NCI-H187 (cell line): ENCODE results near the gene UQCR11.
"Not testable (repeated sequence)": the region's sequence is repeated elsewhere in the genome, so short reads cannot be mapped to it uniquely, and the experiment has no call there.

ENCODE experiments used
- DNase-seq, 2 experiments: peaks; one replicate each; lab custom pipeline; 2025; lab: John Stamatoyannopoulos, UW

The UQCR11 gene

GRCh38 chr19:1605236-1606137 is at the start of gene UQCR11:
Gene UQCR11 (minus strand): TSS chr19:1605462. CDS start chr19:1605409, 53 bp downstream.
- DNase-seq, result peak; percentile 91 to 96

- no peak for DNase-seq
Measured at GRCh38 chr19:1654178-1654792, 49.0 kb upstream of the UQCR11 start.

- no peak for DNase-seq
Measured at GRCh38 chr19:1653300-1653628, 48.0 kb upstream of the UQCR11 start.

GRCh38 chr19:1652471-1653299 is 47.4 kb upstream of the UQCR11 start, which contains the start of gene TCF3:
Gene TCF3 (minus strand): TSS chr19:1652615. CDS start chr19:1650248, 2,367 bp downstream.
- DNase-seq, result peak; percentile 97 to 99

- no peak for DNase-seq
Measured at GRCh38 chr19:1651568-1652291, 46.5 kb upstream of the UQCR11 start.

GRCh38 chr19:1650650-1651567 is 45.6 kb upstream of the UQCR11 start:
- no peak for DNase-seq

GRCh38 chr19:1649706-1650649 is 44.7 kb upstream of the UQCR11 start:
- no peak for DNase-seq

GRCh38 chr19:1648920-1649541 is 43.8 kb upstream of the UQCR11 start:
- no peak for DNase-seq

GRCh38 chr19:1648459-1648849 is 43.2 kb upstream of the UQCR11 start:
- DNase-seq, result no peak

- DNase-seq, result no peak
Measured at GRCh38 chr19:1647501-1648458, 42.5 kb upstream of the UQCR11 start.

GRCh38 chr19:1646659-1647453 is 41.6 kb upstream of the UQCR11 start:
- no peak for DNase-seq

GRCh38 chr19:1646149-1646548 is 40.9 kb upstream of the UQCR11 start:
- no peak for DNase-seq

GRCh38 chr19:1645299-1645698 is 40.0 kb upstream of the UQCR11 start:
- no peak for DNase-seq

- no peak for DNase-seq
Measured at GRCh38 chr19:1644070-1644469, 38.8 kb upstream of the UQCR11 start.

GRCh38 chr19:1640893-1641448 is 35.7 kb upstream of the UQCR11 start:
- not testable (repeated sequence) for DNase-seq

GRCh38 chr19:1636325-1637236 is 31.3 kb upstream of the UQCR11 start:
- no peak for DNase-seq
